Raji (cell line): Measurements from ENCODE around the gene PTPRJ.

Experiments
- POLR2A ChIP-seq: IDR thresholded peaks from 2 replicates; pipeline ENCODE4 v1.6.1; 2011; ENCODE audit warnings: low read depth, low read length, control low read depth; ENCODE audit not compliant: insufficient read depth

Gene PTPRJ

GRCh38 chr11:48177661-48178060, 197.3 kb downstream of the PTPRJ start:
- no peak for TF ChIP-seq POLR2A

- TF ChIP-seq POLR2A, result no peak
These were observed 200.3 kb downstream of the PTPRJ start for GRCh38 chr11:48180627-48181026.

DNA sequence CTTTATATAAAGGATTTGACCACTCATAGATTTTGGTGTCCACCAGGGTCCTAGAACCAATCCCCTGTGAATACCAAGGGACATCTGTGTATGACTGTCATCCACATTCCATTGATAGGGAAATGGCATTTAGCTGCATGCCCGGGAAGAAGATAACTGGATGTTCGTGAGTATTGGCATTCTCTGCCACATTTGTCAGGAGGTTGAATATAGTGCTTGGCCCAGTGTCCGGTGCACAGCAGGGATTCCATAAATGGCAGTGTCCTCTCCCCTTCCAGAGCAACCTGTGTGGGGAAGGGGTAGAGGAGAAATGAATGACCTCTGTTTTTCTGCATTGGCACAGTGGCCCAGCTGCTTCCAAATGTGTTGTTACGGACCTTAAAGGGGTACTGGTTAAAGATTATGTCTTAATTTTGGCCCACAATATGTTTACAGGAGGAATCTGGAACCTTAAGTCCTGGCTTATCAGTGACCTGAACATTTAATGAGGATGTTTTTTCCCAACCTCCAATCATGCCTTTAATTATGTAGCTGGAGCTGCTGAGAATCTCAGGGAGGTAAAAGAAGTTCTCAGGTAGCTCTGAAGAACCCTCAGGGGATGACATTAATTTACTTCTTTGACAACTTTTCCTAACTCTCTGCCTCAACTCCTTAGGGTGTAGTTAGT, 202.6 kb downstream of the PTPRJ start:
- no peak for TF ChIP-seq POLR2A

- no peak for TF ChIP-seq POLR2A
These were observed 204.1 kb downstream of the PTPRJ start for GRCh38 chr11:48184452-48184851.

GRCh38 chr11:48193876-48194275, 213.5 kb downstream of the PTPRJ start:
- TF ChIP-seq POLR2A, result no peak

DNA sequence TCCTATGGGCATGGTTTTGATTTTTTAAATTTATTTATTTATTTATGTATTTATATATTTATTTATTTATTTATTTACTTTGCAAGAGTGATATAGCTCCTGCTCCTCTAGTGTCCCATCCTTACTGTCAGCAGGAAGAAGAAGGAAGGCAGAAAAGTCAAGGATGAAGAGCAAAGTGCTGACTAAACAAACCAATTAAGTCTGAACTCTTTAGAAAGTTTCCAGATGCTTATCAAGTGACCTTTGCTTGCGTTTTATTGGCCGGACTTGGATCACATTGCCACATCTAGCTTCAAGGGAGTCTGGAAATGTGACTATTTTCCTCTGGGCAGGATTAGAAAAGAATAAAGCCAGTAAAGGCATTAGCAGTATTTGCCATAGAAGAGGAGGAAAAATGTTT, 227.5 kb downstream of the PTPRJ start:
- no peak for TF ChIP-seq POLR2A

DNA sequence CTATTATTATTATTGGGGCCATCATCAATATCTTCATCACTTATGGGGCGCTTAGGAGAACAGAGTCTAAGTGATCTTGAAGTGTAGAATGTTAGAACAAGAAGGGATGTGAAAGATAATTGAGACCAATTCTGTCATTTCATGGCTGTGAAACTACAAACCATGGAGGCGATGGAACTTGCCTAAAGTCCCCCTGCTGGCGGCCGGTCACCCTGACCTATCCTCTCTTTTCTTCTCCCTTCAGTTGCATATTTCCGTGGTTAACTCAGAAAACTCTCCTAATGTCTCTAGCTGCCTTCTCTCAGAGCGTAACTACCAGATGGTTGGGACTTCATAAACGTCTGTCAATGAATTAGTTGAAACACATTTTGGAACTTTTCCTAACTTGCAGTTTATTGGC, 229.7 kb downstream of the PTPRJ start:
- TF ChIP-seq POLR2A, result no peak

- no peak for TF ChIP-seq POLR2A
These were observed 236.2 kb downstream of the PTPRJ start, which contains the start of gene OR4B1 for GRCh38 chr11:48216510-48216909. Gene OR4B1, plus strand, starts transcription at chr11:48216810. Its CDS starts 0 bp downstream, at chr11:48216810.
